ENCODE measurements around the gene ALOX5.
"Not testable (repeated sequence)": the region's sequence is repeated elsewhere in the genome, so short reads cannot be mapped to it uniquely, and the experiment has no call there.

Gene ALOX5

DNA sequence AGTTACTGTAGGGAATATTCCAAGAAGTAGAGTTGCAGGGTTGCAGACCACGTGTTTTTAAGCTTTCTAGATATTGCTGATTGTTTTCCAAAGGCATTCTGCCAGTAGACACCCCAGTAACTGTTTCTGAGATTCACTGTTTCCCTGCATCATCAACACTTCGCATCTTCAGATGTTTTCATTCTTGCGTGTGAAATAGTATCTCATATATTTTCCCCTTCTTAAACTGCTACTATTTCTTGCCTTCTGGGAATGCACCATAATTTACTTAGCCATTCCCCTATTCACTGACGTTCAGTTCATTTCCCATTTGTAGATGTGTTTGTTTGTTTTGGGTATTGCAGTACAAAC, 30.7 kb downstream of the ALOX5 start:
- no peak for DNase-seq (ENCODE audit: low read depth in 2 of 2)

DNA sequence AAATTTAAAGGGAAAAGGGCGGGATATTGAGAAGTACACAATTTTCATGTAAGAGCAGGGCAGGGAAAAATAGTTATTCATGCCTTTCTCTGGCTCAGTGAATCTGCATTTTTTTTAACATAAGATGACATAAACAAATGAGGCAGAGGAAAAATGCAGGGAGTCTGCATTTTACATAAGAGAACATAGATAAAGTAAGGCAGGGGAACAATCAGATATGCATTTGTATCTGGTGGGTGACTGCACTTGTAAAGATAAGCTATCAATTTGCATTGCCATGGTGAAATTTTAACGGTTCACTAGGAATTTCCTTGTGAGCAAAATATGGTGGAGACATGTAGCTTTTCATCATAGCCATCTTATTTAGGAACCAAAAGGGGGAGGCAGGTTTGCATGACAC, 33.5 kb downstream of the ALOX5 start:
- no peak for DNase-seq (ENCODE audit: low read depth in 2 of 2)

DNA sequence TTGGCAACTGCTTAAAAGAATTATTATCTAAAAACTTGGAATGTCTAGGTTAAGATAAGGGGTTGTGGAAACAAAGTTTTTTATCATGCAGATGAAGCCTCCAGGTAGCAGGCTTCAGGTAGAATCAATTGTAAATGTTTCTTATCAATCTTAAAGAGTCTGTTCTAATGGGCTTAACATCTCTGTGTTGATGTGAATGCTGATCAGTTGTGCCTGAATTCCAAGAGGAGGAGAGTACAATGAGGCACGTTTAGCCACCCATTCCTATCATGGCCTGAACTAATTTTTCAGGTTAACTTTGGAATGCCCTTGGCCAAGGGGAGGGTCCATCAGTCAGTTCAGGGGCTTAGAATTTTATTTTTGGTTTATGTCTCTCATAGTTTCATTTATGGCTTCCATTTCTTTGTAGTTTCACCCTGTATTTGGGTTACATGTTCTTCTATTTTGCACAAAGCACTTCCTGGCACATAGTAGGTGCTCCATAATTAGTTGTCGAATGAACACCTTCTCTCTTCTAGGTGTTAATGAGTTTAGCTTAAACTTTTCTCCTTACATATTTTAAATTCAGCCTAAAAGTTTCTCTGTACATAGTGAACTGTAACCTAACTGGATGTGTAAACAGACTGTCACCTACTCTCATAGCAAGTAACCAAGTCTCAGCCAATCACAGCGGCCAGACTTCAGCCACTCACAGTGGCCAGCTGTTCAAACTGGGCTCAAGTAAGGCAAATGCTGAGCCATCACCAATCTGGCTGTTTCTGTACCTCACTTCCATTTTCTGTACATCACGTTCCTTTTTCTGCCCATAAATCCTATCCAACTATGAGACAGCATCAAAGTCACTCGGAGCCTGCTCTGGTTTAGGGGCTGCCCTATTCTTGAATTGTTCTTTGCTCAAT, 34.7 kb downstream of the ALOX5 start:
- no peak for DNase-seq (ENCODE audit: low read depth in 2 of 2)

DNA sequence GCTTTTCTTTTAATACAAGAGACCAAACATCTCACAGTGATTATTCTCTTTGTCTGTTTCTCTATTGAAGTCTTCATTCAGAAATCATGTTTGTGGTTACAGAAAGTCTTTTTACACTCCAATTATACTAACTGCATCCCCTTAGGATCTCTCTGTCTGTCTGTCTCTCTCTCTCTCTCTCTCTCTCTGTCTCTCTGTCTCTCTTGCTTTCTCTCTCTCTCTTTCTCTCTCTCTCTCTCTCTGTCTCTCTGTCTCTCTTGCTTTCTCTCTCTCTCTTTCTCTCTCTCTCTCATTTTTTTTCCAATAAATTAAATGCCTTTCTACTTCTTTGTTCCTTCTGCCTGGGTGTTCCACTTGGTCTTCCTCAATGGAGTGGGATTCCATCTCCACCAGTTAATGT, 35.3 kb downstream of the ALOX5 start:
- DNase-seq (ENCODE audit: low read depth in 2 of 2), result not testable (repeated sequence)

DNA sequence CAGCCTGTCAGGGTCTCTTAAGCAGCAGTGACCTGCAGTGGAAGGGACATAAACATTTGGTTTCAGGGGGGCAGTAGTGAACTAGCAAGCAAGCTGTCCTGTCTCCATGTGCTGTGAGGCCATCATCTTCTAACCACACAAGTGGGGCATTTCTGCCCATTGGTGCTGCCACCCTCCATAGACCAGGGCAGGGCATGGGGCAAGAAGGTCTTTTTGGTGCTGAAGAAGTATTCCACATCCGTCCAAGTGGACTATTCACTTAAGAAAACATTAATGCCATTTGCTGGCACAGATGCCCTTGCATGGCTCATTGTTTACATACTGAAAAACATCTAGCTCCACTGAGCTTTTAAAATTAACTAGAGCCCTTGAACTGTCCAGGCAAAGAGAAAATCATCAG, 35.8 kb downstream of the ALOX5 start:
- no peak for DNase-seq (ENCODE audit: low read depth in 2 of 2)

DNA sequence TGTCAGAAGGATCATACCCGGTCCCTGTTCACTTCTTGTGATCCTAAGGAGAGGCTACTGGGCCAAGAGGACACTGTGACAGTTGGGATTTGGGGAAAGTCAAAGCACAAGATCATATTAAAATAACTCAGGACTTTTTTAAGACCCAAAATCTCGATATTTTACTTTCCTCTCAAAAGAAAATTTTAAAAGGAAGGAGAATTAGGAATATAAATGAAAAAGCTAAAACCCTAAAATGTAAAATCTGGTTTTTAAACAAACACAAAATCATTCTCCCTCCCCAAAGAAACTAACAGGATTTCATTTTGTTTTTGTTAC, 36.4 kb downstream of the ALOX5 start:
- DNase-seq (ENCODE audit: low read depth in 2 of 2), result no peak

DNA sequence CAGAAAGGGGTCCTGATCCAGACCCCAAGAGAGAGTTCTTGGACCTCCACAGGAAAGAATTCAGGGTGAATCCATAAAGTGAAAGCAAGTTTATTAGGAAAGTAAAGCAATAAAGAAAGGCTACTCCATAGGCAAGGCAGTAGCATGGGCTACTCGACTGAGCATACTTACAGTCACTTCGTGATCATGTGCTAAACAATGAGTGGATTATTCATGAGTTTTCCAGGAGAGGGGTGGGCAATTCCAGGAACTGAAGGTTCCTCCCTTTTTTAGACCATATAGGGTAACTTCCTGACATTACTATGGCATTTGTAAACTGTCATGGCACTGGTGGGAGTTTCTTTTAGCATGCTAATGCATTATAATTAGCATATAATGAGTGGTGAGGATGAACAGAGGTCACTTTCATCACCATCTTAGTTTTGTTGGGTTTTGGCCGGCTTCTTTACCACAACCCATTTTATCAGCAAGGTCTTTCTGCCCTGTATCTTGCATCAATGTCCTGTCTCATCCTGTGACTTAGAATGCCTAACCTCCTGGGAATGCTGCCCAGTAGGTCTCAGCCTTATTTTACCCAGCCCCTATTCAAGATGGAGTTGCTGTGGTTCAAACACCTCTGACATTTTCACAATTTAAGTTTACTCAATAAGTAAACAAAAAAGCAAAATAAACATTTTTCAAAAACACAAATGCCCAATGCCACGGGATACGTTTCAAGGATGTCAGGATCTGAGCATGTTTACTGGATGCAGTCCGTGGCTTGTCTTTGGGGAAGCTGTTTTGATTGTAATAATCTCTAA, 37.0 kb downstream of the ALOX5 start:
- DNase-seq (ENCODE audit: low read depth in 2 of 2), result no peak

DNA sequence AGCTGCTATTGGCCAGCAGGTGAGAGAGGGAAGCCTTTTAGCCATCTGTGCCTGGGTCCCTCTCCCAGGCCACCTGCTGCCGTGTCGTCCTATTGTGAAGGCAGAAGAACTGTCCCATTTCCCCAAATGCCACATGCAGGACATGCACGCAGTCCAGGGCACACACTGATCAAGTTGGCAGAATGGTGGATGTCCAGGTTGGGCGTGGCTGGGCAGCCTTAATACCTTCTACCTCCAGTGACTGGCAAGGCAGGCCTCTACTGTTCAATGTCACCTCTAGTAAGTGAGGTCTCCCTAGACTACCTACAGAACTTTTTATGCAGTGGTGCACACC, 37.6 kb downstream of the ALOX5 start:
- DNase-seq (ENCODE audit: low read depth in 2 of 2), result no peak

DNA sequence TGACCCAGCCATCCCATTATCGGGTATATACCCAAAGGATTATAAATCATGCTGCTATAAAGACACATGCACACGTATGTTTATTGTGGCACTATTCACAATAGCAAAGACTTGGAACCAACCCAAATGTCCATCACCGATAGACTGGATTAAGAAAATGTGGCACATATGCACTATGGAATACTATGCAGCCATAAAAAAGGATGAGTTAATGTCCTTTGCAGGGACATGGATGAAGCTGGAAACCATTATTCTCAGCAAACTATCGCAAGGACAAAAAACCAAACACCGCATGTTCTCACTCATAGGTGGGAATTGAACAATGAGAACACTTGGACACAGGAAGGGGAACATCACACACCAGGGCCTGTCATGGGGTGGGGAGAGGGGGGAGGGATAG, 41.0 kb downstream of the ALOX5 start:
- not testable (repeated sequence) for DNase-seq (ENCODE audit: low read depth in 2 of 2)

DNA sequence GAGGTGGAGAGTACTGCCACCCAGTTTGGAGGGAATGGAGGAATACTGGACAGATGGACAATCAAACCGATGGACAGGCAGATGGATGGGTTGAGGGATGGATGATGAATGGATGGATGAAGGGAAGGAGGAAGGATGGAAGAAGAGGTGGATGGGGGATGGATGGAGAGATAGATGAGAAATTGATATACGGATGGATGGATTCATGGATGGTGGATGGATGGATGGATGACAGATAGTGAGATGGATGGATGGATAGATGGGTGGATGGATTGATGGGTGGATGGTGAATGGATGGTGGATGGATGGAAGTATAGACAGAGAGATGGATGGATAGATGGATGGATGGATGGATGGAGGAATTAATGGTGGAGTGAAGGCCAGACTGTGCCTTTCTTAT, 42.6 kb downstream of the ALOX5 start:
- no peak for DNase-seq (ENCODE audit: low read depth in 2 of 2)

DNA sequence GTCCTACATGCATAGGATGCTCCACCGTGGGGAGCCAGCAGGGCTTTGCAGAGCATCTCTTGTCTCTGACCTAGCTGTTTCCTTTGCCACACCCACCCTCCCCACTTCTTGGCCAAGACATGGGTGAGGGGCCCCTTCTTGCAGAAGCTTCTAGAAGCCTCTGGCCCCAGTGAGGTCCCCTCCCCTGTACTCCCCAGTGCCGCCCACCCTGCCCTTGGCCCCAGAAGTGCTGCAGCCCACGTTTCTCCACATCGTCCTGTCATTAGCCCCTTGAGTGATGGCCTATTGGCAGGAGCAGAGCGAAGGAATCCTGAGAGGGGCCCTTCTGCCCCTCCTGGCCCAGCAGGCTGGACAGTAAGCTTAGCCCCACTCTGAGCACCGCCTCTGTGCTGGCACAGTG, 43.7 kb downstream of the ALOX5 start:
- no peak for DNase-seq (ENCODE audit: low read depth in 2 of 2)

DNA sequence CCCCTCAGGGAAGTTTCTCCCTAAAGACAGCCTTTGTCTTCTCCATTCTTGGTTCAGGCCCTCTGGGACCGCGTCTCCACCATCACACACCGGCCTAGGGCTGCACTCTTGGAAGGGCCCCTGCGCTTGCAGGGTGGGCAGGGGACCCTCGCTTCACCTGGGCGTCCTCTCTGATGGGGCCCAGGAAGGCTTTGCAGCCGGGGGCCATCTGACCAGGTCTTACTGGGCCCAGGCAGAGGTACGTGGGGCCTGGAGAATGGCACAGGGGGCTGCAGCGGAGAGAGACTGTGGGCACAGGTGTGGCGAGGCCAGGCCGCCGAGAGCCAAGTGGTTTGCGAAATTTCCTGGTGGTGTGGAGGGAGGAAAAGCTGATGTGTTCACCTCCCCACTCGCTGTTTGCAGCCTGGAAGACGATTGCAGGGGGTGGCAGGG, 44.4 kb downstream of the ALOX5 start:
- no peak for DNase-seq (ENCODE audit: low read depth in 2 of 2)

DNA sequence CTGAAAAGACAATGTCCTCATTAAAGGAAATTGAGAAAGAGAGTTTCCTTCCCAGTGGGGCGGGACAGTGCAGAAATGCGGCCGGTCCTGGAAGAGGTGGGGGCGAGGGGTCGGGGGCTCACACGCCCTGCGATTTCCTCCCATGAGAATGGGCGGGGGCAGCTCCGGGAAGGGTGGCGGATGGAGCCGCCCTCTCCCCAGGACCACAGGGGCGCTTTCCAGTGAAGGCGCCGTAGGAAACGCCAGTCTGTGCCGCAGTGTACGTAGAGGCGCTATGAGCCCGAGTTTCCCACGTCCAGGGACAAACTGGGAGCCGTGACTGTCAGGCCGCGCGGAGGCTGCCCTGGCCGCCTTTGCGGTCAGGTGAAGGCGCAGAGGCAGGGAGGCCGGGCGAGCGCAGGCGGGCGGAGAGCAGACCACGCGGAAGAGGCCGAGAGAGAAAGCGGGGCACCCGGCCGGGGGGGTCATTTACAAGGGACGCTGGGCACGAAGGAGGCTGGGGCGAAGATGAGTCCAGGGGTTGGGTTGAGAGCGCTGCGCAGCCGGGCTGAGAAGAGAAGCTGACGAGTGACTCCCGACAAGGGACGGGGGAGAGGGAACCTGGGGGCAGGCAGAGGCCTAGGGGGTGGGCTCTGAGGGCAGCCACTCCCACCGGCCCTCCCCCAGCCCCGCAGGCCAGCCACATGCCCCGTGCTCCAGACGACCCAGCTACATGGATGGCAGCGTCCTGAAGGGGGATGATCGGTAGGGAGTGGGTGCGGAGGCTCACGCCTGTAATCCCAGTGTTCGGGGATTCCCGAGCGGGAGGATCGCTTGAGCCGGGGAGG, 45.0 kb downstream of the ALOX5 start:
- DNase-seq (ENCODE audit: low read depth in 2 of 2), result peak; percentile 34 to 41

DNA sequence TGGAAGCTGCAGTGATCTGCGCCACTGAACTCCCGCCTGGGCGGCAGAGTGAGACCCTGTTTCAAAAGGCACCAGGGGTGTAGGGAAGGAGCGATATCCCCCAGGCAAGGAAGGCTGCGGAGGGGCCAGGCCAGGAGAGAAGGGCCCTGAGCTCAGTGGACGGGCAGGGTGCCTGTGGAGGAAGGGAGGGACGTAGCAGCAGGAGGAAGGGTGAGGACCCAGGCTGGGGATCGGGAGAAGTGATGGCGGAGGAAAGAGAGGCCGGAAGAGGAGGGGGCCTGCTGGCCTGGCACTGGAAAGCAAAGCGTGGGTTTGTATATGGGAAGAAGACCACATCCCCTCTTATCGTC, 45.6 kb downstream of the ALOX5 start:
- no peak for DNase-seq (ENCODE audit: low read depth in 2 of 2)

DNA sequence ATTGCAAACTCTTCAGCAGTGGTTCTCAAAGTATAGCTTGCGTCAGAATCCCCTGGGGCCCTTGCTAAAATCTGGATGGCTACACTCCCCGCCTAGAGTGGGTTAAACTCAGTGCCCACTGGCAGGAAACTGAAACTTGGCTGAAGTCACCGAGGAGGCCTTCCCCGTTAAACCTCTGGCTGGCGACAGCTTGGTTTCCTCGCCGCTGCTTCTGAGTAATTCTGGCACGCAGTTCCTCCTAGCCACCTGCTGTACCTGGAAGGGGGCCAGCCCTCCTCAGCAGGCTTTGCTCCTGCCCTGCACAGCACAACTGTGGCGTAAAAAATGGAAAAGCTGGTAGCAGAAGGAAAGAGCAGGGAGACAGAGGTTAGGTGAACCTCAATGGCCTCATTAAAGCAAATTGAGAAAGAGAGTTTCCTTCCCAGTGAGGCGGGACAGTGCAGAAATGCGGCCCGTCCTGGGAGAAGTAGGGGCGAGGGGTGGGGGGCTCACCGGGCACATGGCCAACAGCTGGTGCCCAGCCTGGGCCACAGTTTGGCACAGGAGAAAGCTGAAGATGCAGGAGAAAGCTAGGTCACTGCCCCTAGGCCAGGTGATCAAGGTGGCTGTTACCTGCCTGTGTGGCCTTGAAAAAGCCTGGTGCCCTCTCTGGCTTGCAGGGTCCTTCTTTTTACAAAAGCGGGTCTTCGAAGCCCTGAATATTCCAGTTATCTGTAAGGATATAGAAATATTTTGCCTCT, 46.6 kb downstream of the ALOX5 start:
- peak in 1 of 2 donors; percentile 33 for DNase-seq (ENCODE audit: low read depth in 2 of 2)

DNA sequence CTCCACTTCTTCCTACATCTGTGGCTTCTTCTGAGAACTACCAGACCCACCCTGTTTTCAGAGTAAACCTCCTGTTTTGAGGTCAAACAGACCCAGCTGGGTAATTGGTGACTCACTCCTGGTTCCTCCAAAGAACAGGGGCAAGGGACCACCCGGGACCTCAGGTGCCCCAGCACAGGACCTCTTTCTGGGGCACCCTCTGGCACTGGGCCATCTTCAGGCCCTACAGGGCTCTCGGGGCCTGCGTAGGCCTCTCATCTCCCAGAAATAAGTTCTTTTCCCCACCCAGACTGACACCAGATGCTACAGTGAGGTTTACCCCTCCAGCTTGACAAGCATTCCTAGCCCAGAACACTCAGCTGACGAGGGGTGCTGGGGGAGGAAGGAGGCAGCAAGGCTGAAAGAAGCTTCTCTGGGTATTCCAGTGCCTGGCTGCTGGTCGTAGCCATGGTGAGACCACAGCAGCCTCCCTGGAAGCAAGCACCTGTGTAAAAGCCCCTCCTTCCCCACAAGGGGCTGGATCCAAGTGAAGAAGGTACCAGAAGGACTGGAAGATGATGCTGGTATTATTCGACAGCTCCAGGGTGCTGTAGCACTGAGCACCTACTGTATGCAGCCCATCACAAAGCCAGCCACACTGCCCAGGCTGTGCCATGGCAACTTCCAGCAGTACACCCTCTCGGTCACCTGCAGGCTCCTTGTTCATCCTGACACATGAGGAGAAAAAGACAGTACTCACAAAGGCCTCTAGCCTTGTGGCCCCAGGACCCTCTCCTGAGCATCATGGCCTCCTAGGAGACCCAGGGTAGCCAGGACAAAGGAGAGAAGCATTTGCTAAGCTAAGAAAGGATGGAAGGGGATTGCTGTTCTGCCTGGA, 47.4 kb downstream of the ALOX5 start:
- no peak for DNase-seq (ENCODE audit: low read depth in 2 of 2)

DNA sequence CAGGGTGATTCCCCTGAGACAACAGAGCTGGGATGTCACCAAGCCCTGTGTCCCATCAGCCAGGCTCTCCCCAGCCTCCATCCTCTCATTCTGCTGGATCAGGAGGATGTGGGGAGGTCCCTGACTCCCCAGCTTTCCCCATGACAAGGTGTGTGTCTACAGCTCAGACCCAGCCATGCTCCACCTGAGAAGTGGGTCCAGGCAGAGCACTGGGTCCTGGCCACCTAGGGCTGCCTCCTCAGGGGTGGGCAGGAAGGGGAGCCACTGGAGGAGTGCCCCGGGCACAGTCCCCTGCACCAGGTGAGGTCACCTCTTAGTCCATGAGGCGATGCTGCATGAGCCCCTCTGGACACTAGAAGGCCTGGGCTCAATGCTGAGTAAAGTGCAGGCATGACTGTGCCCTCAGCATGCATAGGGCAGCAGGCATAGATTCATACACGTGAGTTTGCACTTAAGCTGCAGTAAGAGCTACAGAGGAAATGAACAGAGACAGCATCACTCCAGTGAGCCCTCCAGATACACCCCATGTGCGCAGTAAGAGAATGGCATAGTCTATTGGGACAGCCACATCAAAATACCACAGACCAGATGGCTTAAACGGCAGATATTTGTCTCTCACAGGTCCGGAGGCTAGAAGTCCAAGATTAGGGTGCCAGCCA, 48.3 kb downstream of the ALOX5 start:
- DNase-seq (ENCODE audit: low read depth in 2 of 2), result no peak

DNA sequence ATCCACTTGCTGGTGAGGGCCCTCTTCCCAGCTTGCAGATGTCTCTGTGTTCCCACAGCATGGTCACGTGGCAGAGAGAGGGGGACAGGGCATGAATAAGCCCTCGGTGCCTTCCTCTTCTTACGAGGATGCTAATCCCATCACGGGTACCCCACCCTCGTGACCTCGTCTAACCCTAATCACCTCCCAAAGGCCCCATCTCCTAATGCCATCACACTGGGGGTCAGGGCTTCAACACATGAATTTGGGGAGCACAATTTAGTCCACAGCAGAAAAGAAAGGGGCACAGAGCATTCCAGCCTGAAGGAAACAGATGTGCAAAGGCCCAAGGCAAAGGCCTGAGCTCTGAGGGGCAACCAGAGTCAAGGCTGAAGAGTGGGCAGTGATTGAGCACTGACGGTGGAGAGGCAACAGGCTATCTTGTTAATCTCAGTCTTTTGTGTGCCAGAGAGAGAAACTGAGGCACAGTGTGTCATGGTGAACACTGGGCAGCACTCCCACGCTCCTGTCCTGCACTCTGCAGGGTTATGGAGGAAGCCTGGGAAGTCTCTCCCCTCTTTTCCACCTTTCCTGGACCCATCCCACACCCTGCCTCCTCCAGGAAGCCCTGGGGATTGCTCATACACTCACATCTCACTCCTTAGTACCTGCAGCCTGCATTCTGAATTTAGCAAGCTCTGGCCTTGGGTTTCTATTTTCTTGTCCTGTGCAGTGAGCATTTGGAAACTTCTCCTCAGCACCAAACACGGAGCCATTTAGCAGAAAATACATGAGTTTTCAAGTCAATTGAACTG, 49.0 kb downstream of the ALOX5 start:
- no peak for DNase-seq (ENCODE audit: low read depth in 2 of 2)

DNA sequence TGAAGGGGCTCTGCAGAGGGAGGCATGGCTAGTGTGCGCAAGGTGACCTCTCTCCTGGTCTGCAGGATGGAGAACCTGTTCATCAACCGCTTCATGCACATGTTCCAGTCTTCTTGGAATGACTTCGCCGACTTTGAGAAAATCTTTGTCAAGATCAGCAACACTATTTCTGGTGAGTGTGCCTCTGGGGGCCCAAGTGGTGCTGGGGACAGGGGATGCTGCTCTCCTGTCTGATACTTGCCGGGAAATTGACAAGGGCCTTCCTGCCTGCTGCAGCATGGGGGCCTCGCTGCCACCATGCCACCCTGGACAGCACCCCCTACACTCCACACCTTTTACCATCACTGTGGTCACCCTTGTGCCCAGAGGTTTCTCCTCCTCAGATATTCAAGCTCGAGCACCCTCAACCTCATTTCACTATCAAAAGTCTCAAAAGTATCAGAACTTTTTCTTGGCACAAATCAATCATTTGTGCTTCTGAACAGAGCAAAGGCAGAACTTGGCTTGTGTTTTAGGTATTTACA, 50.0 kb downstream of the ALOX5 start:
- no peak for DNase-seq (ENCODE audit: low read depth in 2 of 2)

All from stimulated activated CD4-positive, alpha-beta T cell treated with anti-CD3 and anti-CD28 coated beads, Interleukin-4, amount 100 ng/mL, for 48 hours (primary cell).